ENCODE results near the gene ZBTB2.

DNA sequence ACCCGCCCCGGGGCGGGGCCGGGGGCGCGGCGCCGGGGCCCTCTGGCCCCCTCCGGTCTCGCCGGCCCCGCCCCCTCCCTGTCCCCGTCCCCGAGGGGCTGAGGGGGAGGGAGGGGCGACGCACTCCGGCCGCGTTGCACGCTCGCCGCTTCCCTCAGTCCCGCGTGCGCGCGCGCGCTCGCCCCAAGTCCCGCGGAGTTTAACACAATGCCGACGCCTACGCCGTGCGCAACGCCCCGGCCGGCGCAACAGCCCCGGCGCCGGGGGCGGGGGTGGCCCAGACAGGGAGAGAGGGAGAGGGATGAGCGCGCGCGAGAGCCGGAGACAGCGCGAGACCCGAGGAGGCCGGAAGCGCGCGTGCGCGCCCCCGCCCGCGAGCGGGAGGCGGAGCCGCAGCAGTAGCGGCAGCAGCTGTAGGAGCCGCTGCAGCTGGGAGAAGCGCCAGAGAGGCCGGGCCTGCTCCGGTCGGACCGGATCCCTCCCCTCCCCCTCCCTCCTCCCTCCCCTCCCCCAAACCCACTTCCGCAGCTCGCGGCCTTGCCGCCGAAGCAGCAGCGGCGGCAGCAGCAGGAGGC, 996 bp downstream of the ZBTB2 start:
- TF ChIP-seq CBX5 (IDR thresholded peaks at IDR 0.05; ENCODE audit: low read depth) (no peak), POLR2AphosphoS5 (IDR thresholded peaks at IDR 0.05; ENCODE audit: low read length) (peak; percentile 83), SMAD1 (IDR thresholded peaks at IDR 0.05; ENCODE audit: low read depth, partially characterized antibody) (no peak), SRF (IDR thresholded peaks at IDR 0.05; ENCODE audit: low read depth in 2 of 2, low read length in 2 of 2) (0 out of 4 replicates have a peak, but pooled peaks of 1 of the 2 experiments have one; percentile 25), BRCA1 (IDR thresholded peaks at IDR 0.05; ENCODE audit: low read depth, low read length) (peak; percentile 94), MTA3 (IDR thresholded peaks at IDR 0.05; ENCODE audit: borderline replicate concordance, low read length) (no peak), MTA2 (IDR thresholded peaks at IDR 0.05; ENCODE audit: low read depth) (no peak), POLR2A (IDR thresholded peaks at IDR 0.05; ENCODE audit: low read depth, low read length) (peak; percentile 77)
- TF ChIP-seq, protein P1, sequence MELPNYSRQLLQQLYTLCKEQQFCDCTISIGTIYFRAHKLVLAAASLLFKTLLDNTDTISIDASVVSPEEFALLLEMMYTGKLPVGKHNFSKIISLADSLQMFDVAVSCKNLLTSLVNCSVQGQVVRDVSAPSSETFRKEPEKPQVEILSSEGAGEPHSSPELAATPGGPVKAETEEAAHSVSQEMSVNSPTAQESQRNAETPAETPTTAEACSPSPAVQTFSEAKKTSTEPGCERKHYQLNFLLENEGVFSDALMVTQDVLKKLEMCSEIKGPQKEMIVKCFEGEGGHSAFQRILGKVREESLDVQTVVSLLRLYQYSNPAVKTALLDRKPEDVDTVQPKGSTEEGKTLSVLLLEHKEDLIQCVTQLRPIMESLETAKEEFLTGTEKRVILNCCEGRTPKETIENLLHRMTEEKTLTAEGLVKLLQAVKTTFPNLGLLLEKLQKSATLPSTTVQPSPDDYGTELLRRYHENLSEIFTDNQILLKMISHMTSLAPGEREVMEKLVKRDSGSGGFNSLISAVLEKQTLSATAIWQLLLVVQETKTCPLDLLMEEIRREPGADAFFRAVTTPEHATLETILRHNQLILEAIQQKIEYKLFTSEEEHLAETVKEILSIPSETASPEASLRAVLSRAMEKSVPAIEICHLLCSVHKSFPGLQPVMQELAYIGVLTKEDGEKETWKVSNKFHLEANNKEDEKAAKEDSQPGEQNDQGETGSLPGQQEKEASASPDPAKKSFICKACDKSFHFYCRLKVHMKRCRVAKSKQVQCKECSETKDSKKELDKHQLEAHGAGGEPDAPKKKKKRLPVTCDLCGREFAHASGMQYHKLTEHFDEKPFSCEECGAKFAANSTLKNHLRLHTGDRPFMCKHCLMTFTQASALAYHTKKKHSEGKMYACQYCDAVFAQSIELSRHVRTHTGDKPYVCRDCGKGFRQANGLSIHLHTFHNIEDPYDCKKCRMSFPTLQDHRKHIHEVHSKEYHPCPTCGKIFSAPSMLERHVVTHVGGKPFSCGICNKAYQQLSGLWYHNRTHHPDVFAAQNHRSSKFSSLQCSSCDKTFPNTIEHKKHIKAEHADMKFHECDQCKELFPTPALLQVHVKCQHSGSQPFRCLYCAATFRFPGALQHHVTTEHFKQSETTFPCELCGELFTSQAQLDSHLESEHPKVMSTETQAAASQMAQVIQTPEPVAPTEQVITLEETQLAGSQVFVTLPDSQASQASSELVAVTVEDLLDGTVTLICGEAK (IDR thresholded peaks at IDR 0.05; ENCODE audit: borderline replicate concordance) = no peak
- TF ChIP-seq, protein P2, sequence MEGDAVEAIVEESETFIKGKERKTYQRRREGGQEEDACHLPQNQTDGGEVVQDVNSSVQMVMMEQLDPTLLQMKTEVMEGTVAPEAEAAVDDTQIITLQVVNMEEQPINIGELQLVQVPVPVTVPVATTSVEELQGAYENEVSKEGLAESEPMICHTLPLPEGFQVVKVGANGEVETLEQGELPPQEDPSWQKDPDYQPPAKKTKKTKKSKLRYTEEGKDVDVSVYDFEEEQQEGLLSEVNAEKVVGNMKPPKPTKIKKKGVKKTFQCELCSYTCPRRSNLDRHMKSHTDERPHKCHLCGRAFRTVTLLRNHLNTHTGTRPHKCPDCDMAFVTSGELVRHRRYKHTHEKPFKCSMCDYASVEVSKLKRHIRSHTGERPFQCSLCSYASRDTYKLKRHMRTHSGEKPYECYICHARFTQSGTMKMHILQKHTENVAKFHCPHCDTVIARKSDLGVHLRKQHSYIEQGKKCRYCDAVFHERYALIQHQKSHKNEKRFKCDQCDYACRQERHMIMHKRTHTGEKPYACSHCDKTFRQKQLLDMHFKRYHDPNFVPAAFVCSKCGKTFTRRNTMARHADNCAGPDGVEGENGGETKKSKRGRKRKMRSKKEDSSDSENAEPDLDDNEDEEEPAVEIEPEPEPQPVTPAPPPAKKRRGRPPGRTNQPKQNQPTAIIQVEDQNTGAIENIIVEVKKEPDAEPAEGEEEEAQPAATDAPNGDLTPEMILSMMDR (IDR thresholded peaks at IDR 0.05 in 2 of 3, conservative IDR thresholded peaks at IDR 0.05 in 1 of 3; ENCODE audit: control insufficient read depth in 2 of 3, extremely low read depth in 1 of 3, insufficient read depth in 1 of 3, low read depth in 3 of 3, low read length in 3 of 3) = no peak
